Measurements from ENCODE around the gene LCN15. TPM values are rescaled to one million over a fixed set of nuclear protein-coding genes. Genes with fewer than 3 reads are reported as not detected.

LCN15 gene
- total RNA-seq, 1 experiment from 2014 or later = not detected

DNA sequence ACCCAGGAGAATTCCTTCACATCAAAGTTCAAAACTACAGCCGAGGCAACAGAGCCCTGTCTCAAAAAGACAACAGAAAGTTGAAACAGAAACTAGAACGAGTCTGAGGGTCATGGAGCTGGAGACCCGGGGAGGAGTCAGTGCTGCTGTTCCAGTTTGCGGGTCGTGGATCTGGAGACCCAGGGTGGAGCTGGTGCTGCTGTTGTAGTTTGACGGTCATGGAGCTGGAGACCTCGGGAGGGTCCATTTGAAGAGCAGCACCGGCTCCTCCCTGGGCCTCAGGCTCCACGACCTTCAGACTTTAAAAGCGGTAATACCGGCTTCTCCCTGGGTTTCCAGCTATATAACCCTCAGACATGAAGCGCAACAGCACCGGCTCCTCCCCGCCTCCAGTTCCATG lies 13.0 kb upstream of the LCN15 start:
- Histone ChIP-seq H4K91ac (ENCODE audit: insufficient read length, low read depth, low read length) (no peak overlapping the region), H3K9me3 (ENCODE audit: control insufficient read depth, low read depth, low read length) (no peaks in the 10 kb centered on the region), H3K27ac (ENCODE audit: insufficient read length, low read depth, low read length) (no peak overlapping the region), H2BK12ac (ENCODE audit: insufficient read length, low read depth, low read length) (no peak overlapping the region), H4K8ac (replicated peaks; ENCODE audit: insufficient read length, low read depth, low read length) (no peak overlapping the region), H4K5ac (ENCODE audit: insufficient read length, low read depth, low read length) (no peak overlapping the region), H2BK120ac (ENCODE audit: low read depth, low read length, poor library complexity, severe bottlenecking) (no peak overlapping the region), H2BK20ac (ENCODE audit: low read depth, low read length, poor library complexity, severe bottlenecking) (no peak overlapping the region), H2AK5ac (ENCODE audit: insufficient read length, low read length) (no peak overlapping the region), H3K18ac (ENCODE audit: insufficient read length, low read depth, low read length) (no peak overlapping the region), H3K4me2 (ENCODE audit: insufficient read depth, insufficient read length, low read length) (no peak overlapping the region), H3K56ac (ENCODE audit: insufficient read length, low read depth, low read length) (no peak overlapping the region), H3K23ac (ENCODE audit: insufficient read length, low read depth, low read length) (no peak overlapping the region), H3K23me2 (ENCODE audit: insufficient read length, low read depth, low read length, poor library complexity, severe bottlenecking) (no peaks in the 10 kb centered on the region), H2AFZ (ENCODE audit: low read length) (no peak overlapping the region), H3K14ac (ENCODE audit: insufficient read depth, low read length) (no peak overlapping the region), H3K9ac (ENCODE audit: extremely low read depth, insufficient read length, low read length) (no peak overlapping the region), H3T11ph (ENCODE audit: low read length) (no peak overlapping the region), H2BK15ac (ENCODE audit: low read depth, low read length) (no peak overlapping the region), H2BK5ac (ENCODE audit: insufficient read length, low read length) (no peak overlapping the region), H3K27me3 (ENCODE audit: insufficient read depth, low read length) (no peaks in the 10 kb centered on the region; the same call in 1 of the 2 replicates), H3K79me1 (ENCODE audit: insufficient read depth, low read depth, low read length, poor library complexity, severe bottlenecking) (no peaks in the 10 kb centered on the region), H3K4me1 (ENCODE audit: insufficient read depth, low read length) (no peaks in the 10 kb centered on the region), H4K20me1 (ENCODE audit: control insufficient read depth, insufficient read depth, insufficient read length) (no peaks in the 10 kb centered on the region), H3K4ac (ENCODE audit: low read depth, low read length) (no peak overlapping the region), H3K79me2 (ENCODE audit: insufficient read depth, low read length) (no peaks in the 10 kb centered on the region)
- DNase-seq = no peak
- peaks cover 61% of the 10 kb centered on the region for H3K27me3 Mint-ChIP-seq (ENCODE audit: low read depth)
- H3K9me3 Mint-ChIP-seq = peaks cover 24 to 26% of the 10 kb centered on the region in 2 experiments
- H3K4me1 Mint-ChIP-seq = peaks cover 0 to 3% of the 10 kb centered on the region in 2 experiments; a peak in 3 of 4 replicates
- TF ChIP-seq, protein P1, sequence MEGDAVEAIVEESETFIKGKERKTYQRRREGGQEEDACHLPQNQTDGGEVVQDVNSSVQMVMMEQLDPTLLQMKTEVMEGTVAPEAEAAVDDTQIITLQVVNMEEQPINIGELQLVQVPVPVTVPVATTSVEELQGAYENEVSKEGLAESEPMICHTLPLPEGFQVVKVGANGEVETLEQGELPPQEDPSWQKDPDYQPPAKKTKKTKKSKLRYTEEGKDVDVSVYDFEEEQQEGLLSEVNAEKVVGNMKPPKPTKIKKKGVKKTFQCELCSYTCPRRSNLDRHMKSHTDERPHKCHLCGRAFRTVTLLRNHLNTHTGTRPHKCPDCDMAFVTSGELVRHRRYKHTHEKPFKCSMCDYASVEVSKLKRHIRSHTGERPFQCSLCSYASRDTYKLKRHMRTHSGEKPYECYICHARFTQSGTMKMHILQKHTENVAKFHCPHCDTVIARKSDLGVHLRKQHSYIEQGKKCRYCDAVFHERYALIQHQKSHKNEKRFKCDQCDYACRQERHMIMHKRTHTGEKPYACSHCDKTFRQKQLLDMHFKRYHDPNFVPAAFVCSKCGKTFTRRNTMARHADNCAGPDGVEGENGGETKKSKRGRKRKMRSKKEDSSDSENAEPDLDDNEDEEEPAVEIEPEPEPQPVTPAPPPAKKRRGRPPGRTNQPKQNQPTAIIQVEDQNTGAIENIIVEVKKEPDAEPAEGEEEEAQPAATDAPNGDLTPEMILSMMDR (conservative IDR thresholded peaks at IDR 0.05) = no peak
- H3K4me3 Mint-ChIP-seq = no peak overlapping the region
- no peak overlapping the region for H3K27ac Mint-ChIP-seq
- H3K36me3 Mint-ChIP-seq (ENCODE audit: insufficient read depth in 1 of 3, low read depth in 3 of 3) = peaks cover 7 to 11% (median 11%) of the 10 kb centered on the region in 3 experiments
- WGBS (ENCODE audit: extremely low coverage, insufficient read length, low lambda C conversion rate) = no CpG with 5 or more reads among the region's 14 CpGs
